ENCODE results near the gene ERC2. TPM values are rescaled to one million over a fixed set of nuclear protein-coding genes. Genes with fewer than 3 reads are reported as not detected.

ERC2 gene
- total and polyA plus RNA-seq, 2 donors (not counting 3 experiments of a cell fraction or from before 2014, with no cell fraction given): 5.6 to 15.5 TPM

GRCh38 chr3:55477306-55478303 is 990.7 kb downstream of the ERC2 start:
- intact Hi-C loops (cut with micrococcal nuclease) (no loop called here), dilution Hi-C loops (cut with MboI; ENCODE audit: extremely low pct_ligation_motif_present, low sequenced_read_pairs) (no loop called here)
- no peaks in the 10 kb centered on the region for H3K9me3 ChIP-seq (replicated peaks; ENCODE audit: control insufficient read depth, insufficient read depth, low read length)
- POLR2A ChIA-PET: no interaction called here
- no peaks in the 10 kb centered on the region for H3K79me2 ChIP-seq (ENCODE audit: control insufficient read depth, insufficient read depth, low read length)
- H3K36me3 ChIP-seq (ENCODE audit: control insufficient read depth in 2 of 2, extremely low read depth in 1 of 2, insufficient read depth in 2 of 2, low read length in 2 of 2): no peaks in the 10 kb centered on the region
- no peak overlapping the region for H3K4me2 ChIP-seq (ENCODE audit: insufficient read depth, low read length)
- no peak overlapping the region for H3K27ac ChIP-seq (ENCODE audit: insufficient read depth, low read depth, low read length)
- peaks cover 27 to 45% of the 10 kb centered on the region in 2 experiments for H3K27me3 ChIP-seq (ENCODE audit: control insufficient read depth in 2 of 2, insufficient read depth in 2 of 2, low read length in 2 of 2)
- no peak for FAIRE-seq
- no peaks in the 10 kb centered on the region for H3K9me1 ChIP-seq (replicated peaks; ENCODE audit: control insufficient read depth, extremely low read depth, insufficient read depth, low read length)
- TF ChIP-seq POLR2A (IDR thresholded peaks at IDR 0.05; ENCODE audit: low read depth, low read length) (no peak), POLR2AphosphoS5 (IDR thresholded peaks at IDR 0.05; ENCODE audit: insufficient read depth, low read depth, low read length) (no peak), MYC (IDR thresholded peaks at IDR 0.05; ENCODE audit: low read depth, low read length) (no peak), GATA2 (IDR thresholded peaks at IDR 0.05; ENCODE audit: insufficient read depth, insufficient read length, low read depth, low read length) (no peak), MAX (IDR thresholded peaks at IDR 0.05; ENCODE audit: insufficient read depth, insufficient read length) (no peak), CTCF (IDR thresholded peaks at IDR 0.05; ENCODE audit: extremely low read depth in 1 of 2, insufficient read depth in 1 of 2, low read depth in 1 of 2, low read length in 2 of 2) (no peak), JUN (IDR thresholded peaks at IDR 0.05; ENCODE audit: borderline replicate concordance, insufficient read depth, insufficient read length, low read depth) (no peak), FOS (IDR thresholded peaks at IDR 0.05; ENCODE audit: borderline replicate concordance, insufficient read depth, low read length) (no peak), EZH2 (IDR thresholded peaks at IDR 0.05; ENCODE audit: borderline replicate concordance, low read depth, low read length, severe bottlenecking) (no peak)
- CTCF ChIA-PET: interaction anchor here (1.0 to 2.2 kb wide), 2 partner anchors 774 to 1539 kb away, joined by 3 to 8 read pairs (median 4); no protein-coding TSS in a partner anchor
- no peak overlapping the region for H3K4me3 ChIP-seq (replicated peaks in 1 of 3; ENCODE audit: insufficient read depth in 1 of 3, low read depth in 1 of 3, low read length in 3 of 3)
- no peaks in the 10 kb centered on the region for H3K4me1 ChIP-seq (ENCODE audit: control insufficient read depth, extremely low read depth, insufficient read depth, low read length)
- no TSS peak for BruUV-seq (replicated peaks)
- H4K20me1 ChIP-seq (replicated peaks; ENCODE audit: control insufficient read depth, extremely low read depth, insufficient read depth, low read length): no peaks in the 10 kb centered on the region
- no peak for DNase-seq (ENCODE audit: low read depth, low spot score)
- no peak overlapping the region for H2AFZ ChIP-seq (ENCODE audit: low read depth, low read length)
- no peak overlapping the region for H3K9ac ChIP-seq (replicated peaks; ENCODE audit: extremely low read depth, insufficient read depth, low read length)
